ENCODE measurements around the gene PAX5.

The PAX5 gene

GRCh38 chr9:37011530-37011929 is 22.5 kb downstream of the PAX5 start:
- no peak for DNase-seq

- no peak for DNase-seq
Measured at GRCh38 chr9:37010976-37011375, 23.1 kb downstream of the PAX5 start.

GRCh38 chr9:37010180-37010579 is 23.9 kb downstream of the PAX5 start:
- no peak for DNase-seq

- DNase-seq = no peak
Measured at GRCh38 chr9:37007295-37007694, 26.8 kb downstream of the PAX5 start.

GRCh38 chr9:37005517-37006140 is 28.4 kb downstream of the PAX5 start:
- no peak for DNase-seq

- no peak for DNase-seq
Measured at GRCh38 chr9:37004424-37004935, 29.6 kb downstream of the PAX5 start.

- no peak for DNase-seq
Measured at GRCh38 chr9:37002413-37003217, 31.5 kb downstream of the PAX5 start.

- DNase-seq = no peak
Measured at GRCh38 chr9:37002036-37002412, 32.0 kb downstream of the PAX5 start.

GRCh38 chr9:37001459-37001858 is 32.6 kb downstream of the PAX5 start:
- no peak for DNase-seq

- DNase-seq = no peak
Measured at GRCh38 chr9:36999728-37000333, 34.2 kb downstream of the PAX5 start.

- no peak for DNase-seq
Measured at GRCh38 chr9:36997414-36997813, 36.7 kb downstream of the PAX5 start.

GRCh38 chr9:36996706-36997086 is 37.4 kb downstream of the PAX5 start:
- no peak for DNase-seq

GRCh38 chr9:36995927-36996705 is 38.0 kb downstream of the PAX5 start:
- DNase-seq = peak; percentile 40 to 64

GRCh38 chr9:36993933-36994764 is 39.9 kb downstream of the PAX5 start:
- no peak for DNase-seq

- DNase-seq = no peak
Measured at GRCh38 chr9:36992501-36993316, 41.4 kb downstream of the PAX5 start.

- peak in 1 of 2 experiments; percentile 31 for DNase-seq
Measured at GRCh38 chr9:36991516-36992134, 42.4 kb downstream of the PAX5 start.

- no peak for DNase-seq
Measured at GRCh38 chr9:36988848-36989247, 45.2 kb downstream of the PAX5 start.

- DNase-seq = no peak
Measured at GRCh38 chr9:36987891-36988290, 46.2 kb downstream of the PAX5 start.

- DNase-seq = no peak
Measured at GRCh38 chr9:36987409-36987808, 46.7 kb downstream of the PAX5 start.

GRCh38 chr9:36986468-36987408 is 47.3 kb downstream of the PAX5 start:
- no peak for DNase-seq

All from stimulated activated CD4-positive, alpha-beta T cell treated with anti-CD3 and anti-CD28 coated beads, Interleukin-4, amount 100 ng/mL, for 4 hours (primary cell).